Stomach (tissue), 9 donors: ENCODE results near the gene RGL2. TPM values are rescaled to one million over a fixed set of nuclear protein-coding genes. Genes with fewer than 3 reads are reported as not detected.

ENCODE experiments used
- DNase-seq, 2 donors: peaks; one replicate each; pipeline versions ENCODE4 v3.0.0 to v3.0.0-alpha.2; 2013 to 2019
- H3K27ac ChIP-seq, 5 donors: fragments of 200-600 bp in 4 of 5; sonication (generic) in 4 of 5; one replicate each; pipeline ENCODE4 v1.5.1; 2013 to 2019; ENCODE audit warnings: mild to moderate bottlenecking in 1 of 5, moderate library complexity in 1 of 5
- H3K27me3 ChIP-seq, 3 donors: fragments of 200-600 bp; sonication (generic); one replicate each; pipeline ENCODE4 v1.5.1; 2017 to 2019; ENCODE audit warnings: mixed run types in 1 of 3
- H3K36me3 ChIP-seq, 4 donors: fragments of 200-600 bp; sonication (generic); 1 replicate in 3 of 4; 2 replicates in 1 of 4; pipeline ENCODE4 v1.5.1; 2016 to 2019
- H3K4me1 ChIP-seq, 4 donors: fragments of 200-600 bp; sonication (generic); one replicate each; pipeline ENCODE4 v1.5.1; 2016 to 2019
- H3K4me3 ChIP-seq, 4 donors: fragments of 200-600 bp; sonication (generic) in 3 of 4; one replicate each; pipeline ENCODE4 v1.5.1; 2016 to 2019; ENCODE audit warnings: mild to moderate bottlenecking in 1 of 4
- H3K9me3 ChIP-seq, 4 donors: fragments of 200-600 bp; sonication (generic); one replicate each; pipeline ENCODE4 v1.5.1; 2016 to 2019
- EP300 ChIP-seq: sonication (generic); formaldehyde crosslinking; IDR thresholded peaks from one replicate; pipeline ENCODE4 v1.6.1; 2017; ENCODE audit warnings: antibody characterized with exemption
- POLR2A ChIP-seq, 4 donors: fragments of 450-650 bp; IDR thresholded peaks; one replicate each; pipeline ENCODE4 v1.6.1; 2016; ENCODE audit warnings: antibody characterized with exemption in 4 of 4, control low read depth in 2 of 4, mild to moderate bottlenecking in 1 of 4, moderate library complexity in 1 of 4
- POLR2AphosphoS5 ChIP-seq, 3 donors: sonication (generic); formaldehyde crosslinking; IDR thresholded peaks; one replicate each; pipeline ENCODE4 v1.6.1; 2016; ENCODE audit warnings: antibody characterized with exemption in 3 of 3
- WGBS, 5 donors: extraction: QIAGEN DNeasy Blood & Tissue Kit in 3 of 5; methylation state at CpG; one replicate each; pipeline versions ENCODE4 v1.1.5 to v1.1.7; 2013 to 2018; 5-methylcytosine and 5-hydroxymethylcytosine counted together
- intact Hi-C: fragments of 100-400 bp; cut with DNase I; formaldehyde crosslinking; loops from one replicate; pipeline ENCODE4 v1.15.1; 2023; ENCODE audit warnings: low total_unique reads
- polyA plus RNA-seq, 3 donors: library from polyadenylated mRNA; stranded (reverse); fragments of 200-250 nt; gene quantifications; one replicate each; pipeline ENCODE4 v1.2.3, GENCODE V29; 2013
- total RNA-seq, 5 donors: library from RNA; depleted of rRNA; stranded (reverse); fragments of >200 nt; gene quantifications; one replicate each; pipeline versions ENCODE4 v1.1.0 to v1.2.3, GENCODE V29; 2014 to 2016
- TF ChIP-seq, protein P1 (sequence below), 7 experiments: fragments of 450-650 bp in 4 of 7; fragments of 200-600 bp in 3 of 7; sonication (generic) in 3 of 7; IDR thresholded peaks; one replicate each; pipeline ENCODE4 v1.5.1; 2016 to 2019; ENCODE audit warnings: antibody characterized with exemption in 7 of 7, control low read depth in 2 of 7, mild to moderate bottlenecking in 1 of 7
- donor health status: healthy with polysubstance abuse.
- donor health status: Bipolar disorder and iron deficiency.
- donor health status: healthy.

RGL2 gene
- total and polyA plus RNA-seq, 8 donors = 10.4 to 112 (median 48.5) TPM

- intact Hi-C loops = no loop called here
- Histone ChIP-seq H3K27ac (peak overlapping the region; percentile 69 to 89 (median 82)), H3K4me1 (peaks cover 20 to 39% (median 34%) of the 10 kb centered on the region in 4 donors), H3K9me3 (no peaks in the 10 kb centered on the region), H3K36me3 (peaks cover 24 to 73% (median 70%) of the 10 kb centered on the region in 4 donors), H3K4me3 (peak overlapping the region; percentile 71 to 94 (median 79)), H3K27me3 (no peaks in the 10 kb centered on the region)
- DNase-seq = no peak
- TF ChIP-seq, protein P1, sequence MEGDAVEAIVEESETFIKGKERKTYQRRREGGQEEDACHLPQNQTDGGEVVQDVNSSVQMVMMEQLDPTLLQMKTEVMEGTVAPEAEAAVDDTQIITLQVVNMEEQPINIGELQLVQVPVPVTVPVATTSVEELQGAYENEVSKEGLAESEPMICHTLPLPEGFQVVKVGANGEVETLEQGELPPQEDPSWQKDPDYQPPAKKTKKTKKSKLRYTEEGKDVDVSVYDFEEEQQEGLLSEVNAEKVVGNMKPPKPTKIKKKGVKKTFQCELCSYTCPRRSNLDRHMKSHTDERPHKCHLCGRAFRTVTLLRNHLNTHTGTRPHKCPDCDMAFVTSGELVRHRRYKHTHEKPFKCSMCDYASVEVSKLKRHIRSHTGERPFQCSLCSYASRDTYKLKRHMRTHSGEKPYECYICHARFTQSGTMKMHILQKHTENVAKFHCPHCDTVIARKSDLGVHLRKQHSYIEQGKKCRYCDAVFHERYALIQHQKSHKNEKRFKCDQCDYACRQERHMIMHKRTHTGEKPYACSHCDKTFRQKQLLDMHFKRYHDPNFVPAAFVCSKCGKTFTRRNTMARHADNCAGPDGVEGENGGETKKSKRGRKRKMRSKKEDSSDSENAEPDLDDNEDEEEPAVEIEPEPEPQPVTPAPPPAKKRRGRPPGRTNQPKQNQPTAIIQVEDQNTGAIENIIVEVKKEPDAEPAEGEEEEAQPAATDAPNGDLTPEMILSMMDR (IDR thresholded peaks at IDR 0.05) = no peak
- TF ChIP-seq EP300 (no peak), POLR2A (IDR thresholded peaks at IDR 0.05) (no peak), POLR2AphosphoS5 (IDR thresholded peaks at IDR 0.05) (no peak)
- 2 to 4% (median 3%) methylated on average over 12 to 14 of the region's 14 CpGs for WGBS, 5 donors
These were observed 8.9 kb downstream of the RGL2 start for GRCh38 chr6:33289784-33290315.

DNA sequence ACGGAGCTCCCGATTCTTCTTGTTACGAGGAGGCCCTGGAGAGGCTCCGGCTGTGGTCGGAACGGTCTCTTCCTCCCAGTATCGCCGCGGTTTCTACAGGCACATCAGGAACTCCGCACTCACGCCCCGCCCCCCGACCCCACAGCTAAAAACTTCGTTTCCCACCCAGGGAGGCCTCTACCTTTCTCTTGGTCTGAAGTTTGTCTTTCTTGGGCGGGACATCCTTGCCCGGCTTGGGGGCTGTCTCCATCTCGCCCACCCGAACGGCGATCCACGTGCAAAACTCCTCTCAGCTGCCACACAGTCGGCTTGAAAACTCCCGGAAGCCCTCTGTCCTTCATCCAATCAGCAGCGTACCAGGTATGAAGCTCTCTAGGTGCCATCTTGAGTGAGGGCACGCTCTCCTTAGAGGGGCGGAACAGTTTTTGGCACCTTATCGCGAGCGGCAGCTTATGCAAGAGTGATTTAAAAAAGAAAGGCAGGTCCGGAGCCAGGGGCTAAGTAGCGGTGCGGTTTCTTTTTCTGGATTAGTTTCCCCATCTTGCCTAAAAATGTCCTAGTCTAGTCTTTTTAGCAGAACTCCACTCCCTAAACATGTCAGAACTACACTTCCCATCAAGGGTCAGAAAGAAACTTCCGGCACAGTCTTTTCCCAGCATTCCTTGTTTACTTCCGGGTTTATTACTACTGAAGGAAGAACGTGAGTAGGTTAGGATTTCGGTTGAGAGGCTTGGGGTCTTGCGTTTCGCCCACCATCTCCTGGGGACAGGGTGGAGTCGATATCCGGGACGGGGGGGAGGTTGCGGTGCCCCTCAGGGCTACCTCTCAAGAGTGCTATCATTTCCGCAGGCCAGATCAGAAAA is 9.6 kb downstream of the RGL2 start, which contains the start of the genes PFDN6 and WDR46:
Gene PFDN6, plus strand, starts transcription at position 681 of the 863 bp plus-strand sequence. CDS start 256 bp downstream, outside the sequence.
Gene WDR46, minus strand, starts transcription at position 319 of the 863 bp plus-strand sequence. Its CDS starts 69 bp downstream, at position 250.
- Histone ChIP-seq H3K9me3 (no peaks in the 10 kb centered on the region), H3K4me3 (peak within 1 kb of the TSS; percentile 71 to 94 (median 79)), H3K36me3 (peaks cover 22 to 73% (median 70%) of the 10 kb centered on the region in 4 donors), H3K4me1 (peaks cover 20 to 33% (median 30%) of the 10 kb centered on the region in 4 donors), H3K27ac (peak within 1 kb of the TSS; percentile 69 to 89 (median 82)), H3K27me3 (no peaks in the 10 kb centered on the region)
- intact Hi-C loops = no loop called here
- TF ChIP-seq, protein P1 (IDR thresholded peaks at IDR 0.05) = no peak
- TF ChIP-seq POLR2AphosphoS5 (IDR thresholded peaks at IDR 0.05) = peak; percentile 27 to 78 (median 73)
- WGBS, 5 donors = 0 to 1% (median 1%) methylated on average over 39 to 43 of the region's 43 CpGs
- DNase-seq = peak; percentile 84 to 96

GRCh38 chr6:33288141-33288920 is 10.4 kb downstream of the RGL2 start:
- Histone ChIP-seq H3K4me1 (peaks cover 20 to 32% (median 30%) of the 10 kb centered on the region in 4 donors), H3K27ac (peak overlapping the region; percentile 42 to 89 (median 82)), H3K36me3 (peaks cover 27 to 73% (median 70%) of the 10 kb centered on the region in 4 donors)

More at GRCh38 chr6:33288141-33288920, 10.4 kb downstream of the RGL2 start:
- Histone ChIP-seq H3K27me3 (no peaks in the 10 kb centered on the region), H3K4me3 (peak overlapping the region; percentile 71 to 94 (median 79)), H3K9me3 (no peaks in the 10 kb centered on the region)
- no peak for DNase-seq
- WGBS, 5 donors = 11 to 17% (median 12%) methylated on average over 18 to 21 of the region's 21 CpGs
- intact Hi-C loops = no loop called here
- TF ChIP-seq EP300 (no peak), POLR2AphosphoS5 (IDR thresholded peaks at IDR 0.05) (no peak), POLR2A (IDR thresholded peaks at IDR 0.05) (no peak)
- TF ChIP-seq, protein P1 (IDR thresholded peaks at IDR 0.05) = no peak
